ENCODE data around the gene UBE2A. TPM values are rescaled to one million over a fixed set of nuclear protein-coding genes. Genes with fewer than 3 reads are reported as not detected.

The UBE2A gene
- total RNA-seq, 4 donors from 2014 or later: 32.0 to 47.0 (median 39.6) TPM

DNA sequence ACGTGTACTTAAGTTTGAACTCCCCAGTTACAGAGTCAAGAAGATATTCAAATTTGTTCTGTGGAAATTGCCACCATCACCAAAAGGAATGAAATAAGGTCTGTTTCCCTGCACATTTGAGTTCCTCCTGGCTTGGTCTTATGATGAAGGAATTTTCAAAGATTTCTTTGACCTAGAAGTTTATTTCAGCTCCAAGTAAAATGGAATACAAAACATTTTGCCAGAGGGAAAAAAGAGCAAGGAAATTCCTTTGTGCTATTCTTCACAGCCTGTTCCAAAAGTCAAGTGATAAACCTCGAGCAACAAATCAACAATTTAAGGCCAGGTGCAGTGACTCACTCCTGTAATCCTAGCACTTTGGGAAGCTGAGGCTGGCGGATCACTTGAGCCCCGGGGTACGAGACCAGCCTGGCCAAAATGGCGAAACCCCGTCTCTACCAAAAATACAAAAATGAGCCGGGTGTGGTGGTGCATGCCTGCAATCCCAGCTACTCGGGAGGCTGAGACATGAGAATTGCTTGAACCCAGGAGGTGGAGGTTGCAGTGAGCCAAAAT lies 28.4 kb downstream of the UBE2A start:
- Histone ChIP-seq H3K27ac (no peak overlapping the region), H3K27me3 (no peaks in the 10 kb centered on the region), H3K36me3 (no peaks in the 10 kb centered on the region), H3K9me3 (no peaks in the 10 kb centered on the region), H3K4me3 (no peak overlapping the region), H3K4me1 (no peaks in the 10 kb centered on the region)
- no peak for DNase-seq
- intact Hi-C loops (cut with DNase I; ENCODE audit: low total_unique reads): no loop called here
- no peak for TF ChIP-seq POLR2A (IDR thresholded peaks at IDR 0.05)
- TF ChIP-seq, protein P1, sequence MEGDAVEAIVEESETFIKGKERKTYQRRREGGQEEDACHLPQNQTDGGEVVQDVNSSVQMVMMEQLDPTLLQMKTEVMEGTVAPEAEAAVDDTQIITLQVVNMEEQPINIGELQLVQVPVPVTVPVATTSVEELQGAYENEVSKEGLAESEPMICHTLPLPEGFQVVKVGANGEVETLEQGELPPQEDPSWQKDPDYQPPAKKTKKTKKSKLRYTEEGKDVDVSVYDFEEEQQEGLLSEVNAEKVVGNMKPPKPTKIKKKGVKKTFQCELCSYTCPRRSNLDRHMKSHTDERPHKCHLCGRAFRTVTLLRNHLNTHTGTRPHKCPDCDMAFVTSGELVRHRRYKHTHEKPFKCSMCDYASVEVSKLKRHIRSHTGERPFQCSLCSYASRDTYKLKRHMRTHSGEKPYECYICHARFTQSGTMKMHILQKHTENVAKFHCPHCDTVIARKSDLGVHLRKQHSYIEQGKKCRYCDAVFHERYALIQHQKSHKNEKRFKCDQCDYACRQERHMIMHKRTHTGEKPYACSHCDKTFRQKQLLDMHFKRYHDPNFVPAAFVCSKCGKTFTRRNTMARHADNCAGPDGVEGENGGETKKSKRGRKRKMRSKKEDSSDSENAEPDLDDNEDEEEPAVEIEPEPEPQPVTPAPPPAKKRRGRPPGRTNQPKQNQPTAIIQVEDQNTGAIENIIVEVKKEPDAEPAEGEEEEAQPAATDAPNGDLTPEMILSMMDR (IDR thresholded peaks at IDR 0.05): no peak

DNA sequence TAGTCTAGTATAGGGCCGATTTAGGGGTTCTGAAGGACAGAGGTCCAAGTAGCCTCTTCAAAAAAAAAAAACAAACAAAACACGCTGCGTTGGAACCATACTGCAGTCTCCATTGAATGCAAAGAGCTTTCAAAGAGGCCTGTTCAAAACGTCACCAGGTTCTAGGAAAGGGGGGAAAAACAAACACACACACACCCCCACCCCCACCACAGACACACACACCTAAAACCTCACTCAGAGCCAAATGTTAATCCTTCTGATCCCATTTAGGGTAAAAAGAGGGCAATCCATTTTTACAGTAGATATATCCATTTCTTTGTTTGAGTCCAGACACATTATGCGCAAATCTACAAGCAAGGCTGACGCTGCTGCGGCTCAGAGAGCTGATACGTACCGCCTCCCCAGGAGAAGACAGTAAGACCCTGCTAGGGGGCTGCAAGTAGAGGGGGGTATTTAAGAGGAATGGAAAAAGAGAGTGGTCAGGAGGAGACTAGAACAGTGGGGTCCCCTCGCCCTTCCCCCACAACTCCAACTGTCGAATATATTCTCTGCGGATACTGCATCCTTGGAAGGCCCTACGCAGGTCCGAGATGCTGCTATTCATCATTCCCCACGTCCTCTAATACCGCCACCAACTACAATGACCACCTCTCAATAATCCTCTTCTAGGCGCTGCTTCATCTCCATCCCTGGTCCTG lies 30.6 kb downstream of the UBE2A start:
- no peak for TF ChIP-seq POLR2A (IDR thresholded peaks at IDR 0.05)
- TF ChIP-seq, protein P1 (IDR thresholded peaks at IDR 0.05): no peak
- Histone ChIP-seq H3K4me3 (peak overlapping the region; percentile 64 to 81), H3K9me3 (no peaks in the 10 kb centered on the region), H3K36me3 (no peaks in the 10 kb centered on the region), H3K4me1 (no peaks in the 10 kb centered on the region), H3K27ac (peak overlapping the region; percentile 89 to 97), H3K27me3 (no peaks in the 10 kb centered on the region)
- intact Hi-C loops (cut with DNase I; ENCODE audit: low total_unique reads): no loop called here
- no peak for DNase-seq

DNA sequence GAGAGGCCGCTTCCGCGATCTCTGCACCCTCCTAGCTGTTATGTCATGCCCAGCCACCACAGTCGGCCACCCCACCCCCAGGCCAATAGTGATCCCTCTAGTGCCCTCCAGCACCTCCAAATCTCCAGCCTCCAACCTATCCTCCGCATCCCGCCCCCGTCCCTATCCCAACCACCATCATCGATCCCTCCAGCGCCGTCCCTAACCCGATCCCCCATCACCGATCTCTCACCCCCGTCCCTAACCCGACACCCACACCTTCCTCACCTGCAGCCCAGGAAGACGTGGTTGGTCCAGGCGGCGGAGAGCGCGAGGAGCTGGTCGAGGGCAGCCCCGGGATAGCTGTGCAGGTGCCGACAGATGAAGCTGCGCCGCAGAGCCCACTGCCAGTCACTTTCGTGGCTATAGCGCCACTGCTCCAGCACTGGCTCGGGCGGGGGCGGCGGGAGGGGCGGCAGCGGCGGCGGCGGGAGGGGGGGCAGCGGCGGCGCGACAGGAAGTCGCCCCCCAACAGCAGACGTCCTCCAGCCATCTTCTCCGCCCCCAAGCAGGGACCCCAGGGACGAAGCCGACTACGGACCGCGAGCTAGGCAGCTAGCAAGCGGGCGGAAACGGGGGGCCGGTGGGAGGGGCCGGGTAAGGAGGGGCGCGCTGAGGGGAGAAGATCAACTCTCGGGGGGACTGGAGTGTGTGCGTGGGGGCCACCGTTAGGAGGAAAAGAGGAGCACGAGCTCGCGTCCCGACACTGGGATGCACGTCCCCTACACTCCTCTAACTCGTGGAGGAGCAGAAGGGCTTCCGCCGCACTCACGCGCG lies 31.3 kb downstream of the UBE2A start:
- Histone ChIP-seq H3K27me3 (no peaks in the 10 kb centered on the region), H3K36me3 (no peaks in the 10 kb centered on the region), H3K4me3 (peak overlapping the region; percentile 64 to 81), H3K4me1 (no peaks in the 10 kb centered on the region), H3K27ac (peak overlapping the region; percentile 89 to 97), H3K9me3 (no peaks in the 10 kb centered on the region)
- intact Hi-C loops (cut with DNase I; ENCODE audit: low total_unique reads): no loop called here
- TF ChIP-seq POLR2A (IDR thresholded peaks at IDR 0.05): no peak
- TF ChIP-seq, protein P1 (IDR thresholded peaks at IDR 0.05): no peak
- DNase-seq: peak; percentile 22 to 46

DNA sequence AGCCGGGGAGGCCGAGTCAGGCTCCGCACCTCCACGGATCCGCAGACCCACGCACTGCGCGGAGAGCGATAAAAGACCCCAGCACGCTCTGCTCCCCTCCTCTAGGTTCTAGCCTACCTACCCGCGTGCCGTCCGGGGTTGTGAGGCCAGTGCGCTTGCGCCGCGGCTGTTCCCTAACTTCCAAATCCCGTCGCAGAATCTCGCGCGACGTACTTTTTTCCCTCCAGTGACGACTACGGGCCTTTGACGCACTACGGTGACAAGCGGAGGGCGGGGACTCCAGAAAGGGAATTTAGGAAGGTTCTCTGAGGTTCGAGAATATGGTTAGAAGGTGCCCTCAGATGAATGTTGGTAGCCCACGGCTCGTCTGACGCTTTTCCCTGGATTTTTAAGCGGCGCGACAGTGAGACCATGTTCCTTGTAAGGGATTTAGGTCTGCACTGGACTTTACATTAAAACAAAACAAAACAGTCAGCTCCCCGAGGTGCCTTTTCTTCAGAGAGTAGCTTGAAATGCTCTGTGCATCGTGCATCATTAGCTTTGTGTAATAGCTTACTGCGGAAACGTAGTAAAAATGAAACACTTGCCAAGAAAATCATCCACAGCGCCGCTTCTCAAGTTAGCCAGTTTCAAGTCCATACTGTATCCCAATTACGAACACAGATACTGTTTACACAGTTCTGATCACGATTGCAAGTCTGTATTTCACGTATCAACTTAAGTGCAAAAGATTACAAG lies 32.1 kb downstream of the UBE2A start, which contains the start of gene NKRF:
TSS of gene NKRF (minus strand) at position 145 of the 738 bp plus-strand sequence.
- Histone ChIP-seq H3K27me3 (no peaks in the 10 kb centered on the region), H3K27ac (peak within 1 kb of the TSS; percentile 89 to 97), H3K9me3 (no peaks in the 10 kb centered on the region), H3K36me3 (no peaks in the 10 kb centered on the region), H3K4me3 (peak within 1 kb of the TSS; percentile 64 to 81), H3K4me1 (no peaks in the 10 kb centered on the region)
- TF ChIP-seq, protein P1 (IDR thresholded peaks at IDR 0.05): peak in 1 of 4 experiments; percentile 5
- peak; percentile 80 to 88 for TF ChIP-seq POLR2A (IDR thresholded peaks at IDR 0.05)
- peak; percentile 93 to 94 for DNase-seq
- intact Hi-C loops (cut with DNase I; ENCODE audit: low total_unique reads): no loop called here

Data from uterus (tissue), 4 donors.